Measurements from ENCODE around the gene XPR1.

DNA sequence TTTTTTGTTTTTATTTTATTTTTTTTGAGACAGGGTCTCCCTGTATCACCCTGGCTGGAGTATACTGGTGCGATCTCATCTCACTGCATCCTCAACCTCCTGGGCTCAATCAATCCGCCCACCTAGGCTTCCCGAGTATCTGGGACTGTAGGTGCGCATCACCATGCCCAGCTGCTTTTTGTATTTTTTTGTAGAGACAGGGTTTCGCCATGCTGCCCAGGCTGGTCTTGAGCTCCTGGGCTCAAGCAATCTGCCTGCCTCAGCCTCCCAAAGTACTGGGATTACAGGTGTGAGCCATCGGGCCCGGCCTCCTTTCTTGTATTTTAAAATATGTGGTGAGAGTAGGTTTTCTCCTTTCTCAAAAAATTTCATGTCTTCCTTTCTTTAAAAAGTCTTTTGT, 122.6 kb downstream of the XPR1 start:
- TF ChIP-seq, protein P1, sequence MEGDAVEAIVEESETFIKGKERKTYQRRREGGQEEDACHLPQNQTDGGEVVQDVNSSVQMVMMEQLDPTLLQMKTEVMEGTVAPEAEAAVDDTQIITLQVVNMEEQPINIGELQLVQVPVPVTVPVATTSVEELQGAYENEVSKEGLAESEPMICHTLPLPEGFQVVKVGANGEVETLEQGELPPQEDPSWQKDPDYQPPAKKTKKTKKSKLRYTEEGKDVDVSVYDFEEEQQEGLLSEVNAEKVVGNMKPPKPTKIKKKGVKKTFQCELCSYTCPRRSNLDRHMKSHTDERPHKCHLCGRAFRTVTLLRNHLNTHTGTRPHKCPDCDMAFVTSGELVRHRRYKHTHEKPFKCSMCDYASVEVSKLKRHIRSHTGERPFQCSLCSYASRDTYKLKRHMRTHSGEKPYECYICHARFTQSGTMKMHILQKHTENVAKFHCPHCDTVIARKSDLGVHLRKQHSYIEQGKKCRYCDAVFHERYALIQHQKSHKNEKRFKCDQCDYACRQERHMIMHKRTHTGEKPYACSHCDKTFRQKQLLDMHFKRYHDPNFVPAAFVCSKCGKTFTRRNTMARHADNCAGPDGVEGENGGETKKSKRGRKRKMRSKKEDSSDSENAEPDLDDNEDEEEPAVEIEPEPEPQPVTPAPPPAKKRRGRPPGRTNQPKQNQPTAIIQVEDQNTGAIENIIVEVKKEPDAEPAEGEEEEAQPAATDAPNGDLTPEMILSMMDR (conservative IDR thresholded peaks at IDR 0.05; ENCODE audit: low read length): no peak
- no peak for TF ChIP-seq EZH2phosphoT487 (IDR thresholded peaks at IDR 0.05; ENCODE audit: borderline replicate concordance)

Measured in Loucy (cell line).